HL-60 (cell line): Measurements from ENCODE around the gene KHDC3L.

Experiments
- POLR2AphosphoS5 ChIP-seq: IDR thresholded peaks from 2 replicates; pipeline ENCODE4 v1.6.1; 2012; ENCODE audit warnings: low read depth
- TF ChIP-seq, protein P1 (sequence below): IDR thresholded peaks from one replicate; pipeline ENCODE4 v1.5.1; 2011; ENCODE audit warnings: low read length, control low read depth, inconsistent platforms; ENCODE audit not compliant: insufficient read depth

DNA sequence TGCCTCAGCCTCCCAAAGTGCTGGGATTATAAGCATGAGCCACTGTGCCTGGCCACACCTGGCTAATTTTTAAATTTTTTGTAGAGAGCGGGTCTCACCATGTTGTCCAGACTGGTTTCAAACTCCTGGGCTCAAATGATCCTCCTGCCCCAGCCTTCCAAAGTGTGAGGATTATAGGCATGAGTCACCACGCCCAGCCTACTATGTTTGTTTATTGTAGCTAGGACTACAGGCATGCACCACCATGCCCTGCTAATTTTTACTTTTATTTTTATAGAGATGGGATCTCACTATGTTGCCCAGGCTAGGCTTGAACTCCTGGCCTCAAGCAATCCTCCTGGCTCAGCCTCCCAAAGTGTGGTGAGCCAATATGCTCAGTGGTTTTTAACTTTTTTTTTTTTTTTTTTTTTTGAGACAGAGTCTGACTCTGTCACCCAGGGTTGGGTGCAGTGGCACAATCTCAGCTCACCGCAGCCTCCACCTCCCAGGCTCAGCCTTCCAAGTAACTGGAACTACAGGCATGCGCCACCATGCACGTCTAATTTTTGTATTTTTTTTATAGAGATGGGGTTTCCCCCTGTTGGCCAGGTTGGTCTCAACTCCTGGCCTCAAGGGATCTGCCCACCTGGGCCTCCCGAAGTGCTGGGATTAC is 20.1 kb downstream of the KHDC3L start:
- TF ChIP-seq POLR2AphosphoS5, result no peak
- TF ChIP-seq, protein P1, sequence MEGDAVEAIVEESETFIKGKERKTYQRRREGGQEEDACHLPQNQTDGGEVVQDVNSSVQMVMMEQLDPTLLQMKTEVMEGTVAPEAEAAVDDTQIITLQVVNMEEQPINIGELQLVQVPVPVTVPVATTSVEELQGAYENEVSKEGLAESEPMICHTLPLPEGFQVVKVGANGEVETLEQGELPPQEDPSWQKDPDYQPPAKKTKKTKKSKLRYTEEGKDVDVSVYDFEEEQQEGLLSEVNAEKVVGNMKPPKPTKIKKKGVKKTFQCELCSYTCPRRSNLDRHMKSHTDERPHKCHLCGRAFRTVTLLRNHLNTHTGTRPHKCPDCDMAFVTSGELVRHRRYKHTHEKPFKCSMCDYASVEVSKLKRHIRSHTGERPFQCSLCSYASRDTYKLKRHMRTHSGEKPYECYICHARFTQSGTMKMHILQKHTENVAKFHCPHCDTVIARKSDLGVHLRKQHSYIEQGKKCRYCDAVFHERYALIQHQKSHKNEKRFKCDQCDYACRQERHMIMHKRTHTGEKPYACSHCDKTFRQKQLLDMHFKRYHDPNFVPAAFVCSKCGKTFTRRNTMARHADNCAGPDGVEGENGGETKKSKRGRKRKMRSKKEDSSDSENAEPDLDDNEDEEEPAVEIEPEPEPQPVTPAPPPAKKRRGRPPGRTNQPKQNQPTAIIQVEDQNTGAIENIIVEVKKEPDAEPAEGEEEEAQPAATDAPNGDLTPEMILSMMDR, result no peak
